ENCODE measurements around the gene ADGRV1.

Gene ADGRV1

GRCh38 chr5:90560771-90561170 lies 2.2 kb downstream of the ADGRV1 start:
- Histone ChIP-seq H3K9ac (ENCODE audit: low read length) (no peak overlapping the region), H3K36me3 (ENCODE audit: low read length) (no peaks in the 10 kb centered on the region), H3K9me3 (ENCODE audit: insufficient read depth, low read length) (no peaks in the 10 kb centered on the region), H3K27ac (ENCODE audit: low read depth, low read length) (no peak overlapping the region), H2AFZ (ENCODE audit: low read depth, low read length, severe bottlenecking) (no peak overlapping the region), H3K27me3 (ENCODE audit: low read length) (no peaks in the 10 kb centered on the region), H3K79me2 (ENCODE audit: insufficient read depth, low read length) (no peaks in the 10 kb centered on the region), H4K20me1 (ENCODE audit: low read depth, low read length) (no peaks in the 10 kb centered on the region), H3K4me3 (ENCODE audit: insufficient read depth, low read length, poor library complexity, severe bottlenecking) (no peak overlapping the region), H3K4me2 (ENCODE audit: low read depth, low read length, poor library complexity, severe bottlenecking) (no peak overlapping the region), H3K9me2 (replicated peaks; ENCODE audit: insufficient read depth, low read length) (no peaks in the 10 kb centered on the region), H3F3A (ENCODE audit: insufficient read depth) (no peaks in the 10 kb centered on the region)
- TF ChIP-seq CTCF (IDR thresholded peaks at IDR 0.05; ENCODE audit: insufficient read depth, low read length, poor library complexity, severe bottlenecking) (no peak), EZH2phosphoT487 (conservative IDR thresholded peaks at IDR 0.05; ENCODE audit: low read length) (no peak)

- Histone ChIP-seq H3K9me3 (ENCODE audit: insufficient read depth, low read length) (no peaks in the 10 kb centered on the region), H3K27me3 (ENCODE audit: low read length) (no peaks in the 10 kb centered on the region), H3K9me2 (replicated peaks; ENCODE audit: insufficient read depth, low read length) (no peaks in the 10 kb centered on the region), H3K4me2 (ENCODE audit: low read depth, low read length, poor library complexity, severe bottlenecking) (no peak overlapping the region), H2AFZ (ENCODE audit: low read depth, low read length, severe bottlenecking) (no peak overlapping the region), H3K36me3 (ENCODE audit: low read length) (no peaks in the 10 kb centered on the region), H3K4me3 (ENCODE audit: insufficient read depth, low read length, poor library complexity, severe bottlenecking) (no peak overlapping the region), H3K79me2 (ENCODE audit: insufficient read depth, low read length) (no peaks in the 10 kb centered on the region), H4K20me1 (ENCODE audit: low read depth, low read length) (no peaks in the 10 kb centered on the region), H3K27ac (ENCODE audit: low read depth, low read length) (no peak overlapping the region), H3K9ac (ENCODE audit: low read length) (no peak overlapping the region), H3F3A (ENCODE audit: insufficient read depth) (no peaks in the 10 kb centered on the region)
- TF ChIP-seq EZH2phosphoT487 (conservative IDR thresholded peaks at IDR 0.05; ENCODE audit: low read length) (no peak), CTCF (IDR thresholded peaks at IDR 0.05; ENCODE audit: insufficient read depth, low read length, poor library complexity, severe bottlenecking) (no peak)
These were observed 3.2 kb downstream of the ADGRV1 start for GRCh38 chr5:90561766-90562165.

- no peak overlapping the region for H3K4me2 ChIP-seq (ENCODE audit: low read depth, low read length, poor library complexity, severe bottlenecking)
- H3K27ac ChIP-seq (ENCODE audit: low read depth, low read length), result no peak overlapping the region
- no peaks in the 10 kb centered on the region for H3F3A ChIP-seq (ENCODE audit: insufficient read depth)
- no peaks in the 10 kb centered on the region for H3K9me3 ChIP-seq (ENCODE audit: insufficient read depth, low read length)
- H3K9me2 ChIP-seq (replicated peaks; ENCODE audit: insufficient read depth, low read length), result no peaks in the 10 kb centered on the region
- H2AFZ ChIP-seq (ENCODE audit: low read depth, low read length, severe bottlenecking), result no peak overlapping the region
- H3K4me3 ChIP-seq (ENCODE audit: insufficient read depth, low read length, poor library complexity, severe bottlenecking), result no peak overlapping the region
- no peak overlapping the region for H3K9ac ChIP-seq (ENCODE audit: low read length)
- H3K36me3 ChIP-seq (ENCODE audit: low read length), result no peaks in the 10 kb centered on the region
- no peaks in the 10 kb centered on the region for H3K79me2 ChIP-seq (ENCODE audit: insufficient read depth, low read length)
- no peak for TF ChIP-seq CTCF (IDR thresholded peaks at IDR 0.05; ENCODE audit: insufficient read depth, low read length, poor library complexity, severe bottlenecking)
- no peaks in the 10 kb centered on the region for H3K27me3 ChIP-seq (ENCODE audit: low read length)
- H4K20me1 ChIP-seq (ENCODE audit: low read depth, low read length), result no peaks in the 10 kb centered on the region
These were observed 3.7 kb downstream of the ADGRV1 start for GRCh38 chr5:90562341-90562740.

GRCh38 chr5:90563108-90563507 lies 4.5 kb downstream of the ADGRV1 start:
- no peaks in the 10 kb centered on the region for H3K27me3 ChIP-seq (ENCODE audit: low read length)
- no peak overlapping the region for H3K4me3 ChIP-seq (ENCODE audit: insufficient read depth, low read length, poor library complexity, severe bottlenecking)
- H3K9ac ChIP-seq (ENCODE audit: low read length), result no peak overlapping the region
- no peak overlapping the region for H3K4me2 ChIP-seq (ENCODE audit: low read depth, low read length, poor library complexity, severe bottlenecking)
- TF ChIP-seq CTCF (IDR thresholded peaks at IDR 0.05; ENCODE audit: insufficient read depth, low read length, poor library complexity, severe bottlenecking) (no peak), EZH2phosphoT487 (conservative IDR thresholded peaks at IDR 0.05; ENCODE audit: low read length) (no peak)
- no peak overlapping the region for H2AFZ ChIP-seq (ENCODE audit: low read depth, low read length, severe bottlenecking)
- H3F3A ChIP-seq (ENCODE audit: insufficient read depth), result no peaks in the 10 kb centered on the region
- H3K9me2 ChIP-seq (replicated peaks; ENCODE audit: insufficient read depth, low read length), result no peaks in the 10 kb centered on the region
- no peaks in the 10 kb centered on the region for H3K79me2 ChIP-seq (ENCODE audit: insufficient read depth, low read length)
- no peak overlapping the region for H3K27ac ChIP-seq (ENCODE audit: low read depth, low read length)
- H3K36me3 ChIP-seq (ENCODE audit: low read length), result no peaks in the 10 kb centered on the region
- no peaks in the 10 kb centered on the region for H4K20me1 ChIP-seq (ENCODE audit: low read depth, low read length)
- no peaks in the 10 kb centered on the region for H3K9me3 ChIP-seq (ENCODE audit: insufficient read depth, low read length)

Measured in SU-DHL-6 (cell line).